Right forelimb (tissue), 1 donor: ENCODE data around the gene FBXL7.

Experiments
- DNase-seq: peaks from one replicate; pipeline ENCODE4 v3.0.0-alpha.2; 2018

FBXL7 gene

DNA sequence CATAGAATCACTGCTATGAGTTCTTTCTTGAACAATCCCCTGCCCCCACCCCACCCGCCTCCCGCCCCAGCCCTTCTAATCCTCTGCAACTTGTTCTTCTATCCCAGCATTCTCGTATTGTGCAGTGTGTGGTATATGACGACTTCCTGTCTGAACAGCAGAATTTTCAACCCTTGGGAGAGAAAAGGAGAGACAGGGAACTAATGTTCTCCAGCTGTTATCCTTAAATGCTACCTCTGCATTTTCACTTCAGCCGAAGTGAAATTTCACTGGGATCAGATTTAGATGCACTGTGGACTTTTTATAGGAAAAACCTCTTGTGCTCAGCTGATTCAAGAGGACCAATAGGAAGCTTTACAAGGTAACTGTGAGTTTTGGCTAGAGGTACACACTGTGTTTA lies 2.2 kb downstream of the FBXL7 start:
- peak; percentile 60 for DNase-seq

DNA sequence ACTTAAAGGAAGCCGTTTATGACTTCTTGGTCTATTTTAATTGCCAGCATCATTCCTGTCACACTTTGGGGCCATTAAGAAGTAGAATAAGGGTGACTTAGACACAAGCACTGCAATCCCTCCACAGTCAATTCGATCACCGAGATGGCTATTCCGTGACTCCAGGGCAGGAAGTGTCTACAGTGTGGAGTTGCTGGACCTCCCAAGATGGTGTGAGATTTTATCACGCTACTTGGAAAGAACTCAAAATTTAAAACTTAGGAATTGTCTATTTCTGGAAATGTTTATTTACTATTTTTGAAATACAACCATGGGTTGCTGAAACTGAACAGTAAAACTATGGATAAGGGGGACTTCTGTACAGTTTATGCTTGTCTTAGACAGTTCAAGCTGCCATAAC lies 6.2 kb downstream of the FBXL7 start:
- DNase-seq = no peak

DNA sequence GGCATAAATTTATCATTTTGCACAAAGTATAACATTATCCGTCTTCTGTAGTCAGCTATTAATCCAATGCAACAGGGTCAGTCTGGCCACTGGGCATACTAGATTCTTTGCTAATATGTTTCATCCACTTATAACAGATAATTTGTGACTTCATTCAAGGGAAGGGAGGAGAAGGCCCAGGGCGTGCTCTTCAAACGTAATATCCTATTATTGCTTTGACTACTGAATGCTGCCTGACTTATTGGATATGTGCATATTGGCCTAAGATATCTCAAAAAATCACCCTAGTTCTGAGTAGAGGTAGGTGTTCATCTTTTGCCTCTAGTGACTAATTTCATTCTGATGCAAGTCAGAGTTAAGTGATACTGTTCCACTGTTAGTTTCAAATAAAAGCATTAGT lies 6.9 kb downstream of the FBXL7 start:
- DNase-seq = no peak

DNA sequence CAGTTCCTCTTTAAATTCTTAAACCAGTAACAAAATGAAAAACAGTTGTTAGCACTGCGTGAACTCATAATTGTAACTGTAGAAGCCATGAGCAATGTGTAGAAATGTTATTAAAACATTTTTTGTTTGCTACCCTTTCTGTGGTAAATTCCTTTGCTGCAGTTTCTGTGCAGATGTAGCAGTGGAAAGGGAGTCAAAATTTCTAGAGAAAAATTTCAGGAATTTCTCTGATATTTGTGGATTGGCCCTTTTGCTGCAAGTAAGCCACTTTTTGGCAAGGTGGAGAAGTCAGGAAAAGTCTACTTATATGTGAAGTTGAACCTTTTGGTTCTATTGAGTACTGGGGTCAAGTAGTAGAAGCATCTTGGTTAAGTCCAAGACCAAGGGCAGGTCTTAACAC lies 10.1 kb downstream of the FBXL7 start:
- DNase-seq = no peak

DNA sequence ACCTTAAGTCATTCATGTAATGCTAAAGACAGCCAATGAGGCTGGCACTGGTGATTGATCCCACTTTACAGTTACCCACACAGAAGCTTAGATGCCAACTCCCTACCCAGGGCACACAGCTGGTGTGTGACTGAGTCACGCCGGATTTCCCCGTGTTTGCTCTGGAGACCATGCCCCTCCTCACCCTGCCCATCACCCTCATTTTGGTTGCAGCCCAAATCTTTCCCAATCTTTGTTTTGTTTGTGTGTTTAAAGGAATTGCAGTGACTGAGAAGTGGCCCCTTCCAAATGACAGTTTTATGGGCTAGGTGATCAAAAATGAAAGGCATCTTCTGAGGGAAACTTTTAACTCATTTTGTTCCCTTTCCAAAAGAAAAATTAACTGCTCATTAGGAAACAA lies 10.9 kb downstream of the FBXL7 start:
- DNase-seq = no peak

DNA sequence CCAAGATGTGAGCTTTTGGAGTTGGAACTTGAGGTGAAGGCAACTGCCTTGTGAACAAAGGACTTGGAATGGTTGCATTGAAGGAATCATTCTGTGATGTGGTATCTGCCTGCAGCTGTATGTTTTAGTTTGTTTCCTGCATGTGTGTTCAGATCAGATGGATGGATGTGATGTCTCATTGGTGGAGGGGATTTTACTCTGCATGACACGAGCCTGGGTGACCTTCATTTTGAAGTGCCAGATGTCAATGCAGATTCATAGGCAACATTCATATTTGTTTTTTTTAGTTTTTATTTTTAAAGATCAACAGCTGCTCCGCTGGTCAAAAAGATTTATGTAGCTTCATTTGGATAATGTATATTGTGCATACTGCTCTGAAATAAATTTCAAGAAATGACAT lies 13.5 kb downstream of the FBXL7 start:
- no peak for DNase-seq

DNA sequence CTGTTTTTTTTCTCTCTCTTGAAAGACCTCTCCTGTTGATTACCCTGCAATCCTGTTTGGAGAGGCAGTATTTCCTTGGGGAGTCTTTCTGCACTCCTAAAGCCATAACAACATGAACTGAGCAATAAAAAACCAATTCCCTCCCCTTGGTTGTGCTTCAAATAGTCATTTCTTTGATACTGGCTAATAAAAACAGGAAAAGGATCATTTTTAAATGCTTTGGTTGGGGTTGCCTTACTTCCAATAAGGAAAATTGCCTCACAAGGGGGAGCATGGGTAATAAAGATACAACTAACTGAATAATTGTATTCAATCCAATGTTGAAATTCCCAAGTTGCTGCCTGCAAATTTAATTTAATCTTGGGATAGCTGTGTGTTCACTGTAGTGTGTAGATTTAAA lies 13.9 kb downstream of the FBXL7 start:
- DNase-seq = no peak

DNA sequence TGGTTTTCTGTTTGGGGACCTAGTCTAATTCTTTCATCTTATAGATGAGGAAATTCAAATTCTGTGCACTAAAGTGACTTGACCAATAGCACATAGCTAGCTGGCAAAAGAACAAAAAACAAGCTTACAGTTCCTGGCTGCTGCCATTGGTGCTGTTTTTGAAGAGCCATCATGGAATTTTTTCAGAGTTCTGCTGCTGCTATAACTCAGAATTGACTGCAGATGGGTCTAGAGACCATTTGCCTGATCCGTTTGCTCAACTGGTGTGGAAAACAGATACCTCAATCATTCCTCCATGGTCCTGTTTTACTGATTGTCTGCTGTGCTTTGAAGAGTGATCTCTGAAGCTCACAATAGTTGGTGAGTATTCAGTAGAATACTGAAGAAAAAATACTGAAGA lies 15.2 kb downstream of the FBXL7 start:
- DNase-seq = no peak

DNA sequence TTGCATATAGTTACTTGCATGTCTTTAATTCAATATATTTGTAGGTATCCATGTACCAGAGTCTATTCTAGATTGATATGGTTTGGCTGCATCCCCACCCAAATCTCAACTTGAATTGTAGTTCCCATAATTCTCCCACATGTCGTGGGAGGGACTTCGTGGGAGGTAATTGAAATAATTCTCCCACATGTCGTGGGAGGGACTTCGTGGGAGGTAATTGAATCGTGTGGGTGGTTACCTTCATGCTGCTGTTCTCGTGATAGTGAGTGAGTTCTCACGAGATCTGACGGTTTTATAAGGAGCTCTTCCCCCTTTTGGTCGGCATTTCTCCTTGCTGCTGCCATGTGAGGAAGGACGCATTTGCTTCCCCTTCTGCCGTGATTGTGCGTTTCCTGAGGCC lies 16.5 kb downstream of the FBXL7 start:
- no peak for DNase-seq

DNA sequence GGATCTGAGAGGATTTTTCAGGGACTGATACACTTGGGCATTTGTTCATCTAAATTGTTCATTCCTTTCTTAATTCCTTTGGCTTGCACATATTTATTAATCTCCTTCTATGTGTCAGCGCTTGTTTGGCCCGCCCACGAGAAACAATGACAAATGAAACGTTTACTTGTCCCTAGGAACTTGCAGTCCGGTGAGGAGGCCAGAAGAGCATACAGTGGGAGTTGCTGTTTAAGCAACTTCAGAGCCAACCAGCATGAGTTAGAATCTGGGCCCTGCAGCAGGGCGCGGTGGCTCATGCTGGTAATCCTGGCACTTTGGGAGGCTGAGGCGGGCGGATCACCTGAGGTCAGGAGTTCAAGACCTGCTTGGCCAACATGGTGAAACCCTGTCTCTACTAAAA lies 18.8 kb downstream of the FBXL7 start:
- DNase-seq = no peak

DNA sequence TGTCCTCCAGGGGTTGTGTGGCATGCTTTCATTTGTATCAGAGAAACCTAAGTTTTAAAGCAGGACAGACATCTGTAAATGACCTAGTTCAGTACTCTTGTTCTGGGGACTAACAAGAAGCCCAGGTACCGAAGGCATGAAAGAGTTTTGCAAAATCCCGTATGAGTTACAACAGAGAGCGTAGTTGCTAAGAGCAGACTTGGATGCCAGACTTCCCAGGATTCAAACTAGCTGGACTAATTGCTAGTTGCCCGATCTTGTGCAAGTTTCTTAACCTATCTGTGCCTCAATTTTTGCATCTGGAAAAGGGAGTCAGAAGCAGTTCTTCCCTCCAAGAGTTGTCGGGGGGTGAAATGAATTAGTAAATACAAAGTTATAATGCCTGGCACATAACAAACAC lies 20.9 kb downstream of the FBXL7 start:
- DNase-seq = no peak

DNA sequence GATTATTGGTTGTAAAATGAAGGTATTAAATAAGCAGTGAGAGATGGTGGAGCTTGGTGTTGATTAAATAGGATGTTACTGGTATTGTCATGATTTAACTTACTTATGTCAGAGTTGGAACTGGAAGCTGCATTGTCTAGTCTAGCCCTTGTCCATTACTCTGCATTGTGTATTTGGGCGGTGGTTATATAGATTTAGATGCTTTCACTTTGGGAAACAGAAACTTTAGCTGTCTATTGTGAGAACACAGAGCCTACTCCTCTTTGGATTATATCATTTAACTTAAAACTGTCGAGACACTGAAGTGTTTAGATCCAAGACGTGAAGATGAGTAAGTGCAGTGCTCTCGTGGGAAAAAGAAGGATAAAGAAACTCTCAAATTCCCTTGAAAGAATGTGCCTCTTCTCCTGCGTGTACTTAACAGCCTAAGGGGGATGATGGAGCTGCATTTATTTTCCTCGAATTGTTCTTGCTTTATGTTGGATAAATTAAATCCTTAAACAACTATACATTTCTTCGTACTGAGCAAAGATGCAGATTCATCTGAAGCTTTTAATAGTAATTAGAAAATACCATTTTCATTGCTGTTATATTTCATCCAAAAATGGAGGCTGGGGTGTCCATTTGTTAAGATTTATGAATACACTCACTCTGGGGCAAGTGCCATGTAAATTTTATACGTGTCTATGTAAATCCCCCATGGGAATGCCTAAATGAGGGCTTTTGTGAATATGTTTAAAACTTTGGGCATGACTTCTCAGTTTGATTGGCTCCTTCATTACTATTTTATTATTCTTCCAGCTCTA lies 21.6 kb downstream of the FBXL7 start:
- DNase-seq = no peak

DNA sequence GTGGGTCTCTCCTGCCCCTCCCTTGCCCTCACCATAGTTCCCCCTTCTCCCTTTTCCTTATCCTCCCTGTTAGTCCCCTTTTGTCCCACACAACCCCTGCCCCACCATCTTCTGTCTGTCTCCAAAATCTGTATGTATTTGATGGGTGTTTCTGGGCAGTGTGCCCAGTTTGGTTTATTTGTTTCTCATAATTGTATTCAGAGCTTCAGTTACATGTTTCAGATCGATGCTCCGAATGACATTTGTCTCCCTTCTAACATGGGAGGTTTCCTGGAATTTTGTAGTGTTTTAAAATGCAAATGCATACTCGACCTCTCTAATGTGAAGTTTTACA lies 22.2 kb downstream of the FBXL7 start:
- DNase-seq = no peak

DNA sequence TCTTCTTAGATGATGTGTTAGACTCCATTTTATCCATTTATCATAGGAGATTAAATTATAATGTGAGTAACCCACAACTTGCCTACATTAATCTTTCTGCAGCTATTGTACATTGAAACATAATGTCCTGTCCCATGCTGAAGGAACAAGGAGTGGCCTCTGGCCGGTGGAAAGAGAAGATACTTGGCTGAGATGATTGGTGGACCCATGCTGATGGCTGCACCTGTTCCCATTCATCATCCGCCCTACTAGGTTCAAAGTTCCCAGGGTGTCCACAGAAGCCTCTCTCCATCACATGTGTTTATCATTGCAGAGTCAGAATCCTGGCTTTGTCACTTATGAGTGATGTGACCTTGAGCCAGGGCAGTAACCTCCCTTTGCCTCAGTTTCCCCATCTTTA lies 24.7 kb downstream of the FBXL7 start:
- DNase-seq = no peak

DNA sequence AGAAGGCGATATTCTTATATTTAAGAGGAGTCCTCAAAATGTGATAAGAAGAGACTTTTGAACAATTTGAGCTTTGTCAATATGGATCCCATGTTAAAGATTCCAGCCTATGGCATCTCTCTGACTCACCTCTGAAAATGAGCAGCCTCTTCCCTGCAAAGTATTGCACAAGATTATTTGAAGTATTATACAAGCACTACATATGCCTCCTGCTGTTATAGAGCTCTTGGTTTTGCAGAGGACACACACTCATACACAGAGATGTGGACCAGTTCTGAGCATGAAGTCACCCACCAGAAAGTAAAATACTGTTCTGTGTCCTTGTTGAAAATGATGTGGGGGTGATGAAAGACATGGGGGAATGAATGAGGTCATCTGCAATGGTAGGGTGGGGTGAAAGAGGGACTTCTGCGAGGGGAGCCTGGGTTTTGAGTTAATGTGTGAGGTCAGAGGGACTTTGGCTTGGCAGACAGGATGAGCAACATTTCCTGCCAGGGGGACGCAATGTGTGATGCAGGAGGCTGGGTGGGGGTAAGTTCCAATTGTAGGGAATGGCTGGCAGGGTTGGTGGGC lies 25.8 kb downstream of the FBXL7 start:
- no peak for DNase-seq

DNA sequence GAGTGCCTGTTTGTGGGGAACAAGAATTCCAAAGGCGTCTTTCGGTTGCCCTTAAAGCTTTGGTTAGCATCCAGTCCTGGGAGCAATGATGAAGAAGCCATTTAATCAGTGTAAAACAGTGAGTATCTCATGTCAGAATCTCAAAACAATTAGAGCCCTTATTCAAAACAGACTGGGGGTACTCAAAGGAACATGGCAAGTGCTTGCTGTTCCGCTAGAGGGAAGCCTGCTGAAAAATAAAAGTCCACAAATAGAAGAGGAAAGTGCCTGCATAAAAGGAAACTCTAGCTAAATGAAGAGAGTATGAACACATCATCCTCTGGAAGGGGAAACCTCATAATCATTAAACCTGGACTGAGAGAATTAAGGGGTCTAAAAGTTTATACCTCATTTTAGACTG lies 26.4 kb downstream of the FBXL7 start:
- DNase-seq = no peak

DNA sequence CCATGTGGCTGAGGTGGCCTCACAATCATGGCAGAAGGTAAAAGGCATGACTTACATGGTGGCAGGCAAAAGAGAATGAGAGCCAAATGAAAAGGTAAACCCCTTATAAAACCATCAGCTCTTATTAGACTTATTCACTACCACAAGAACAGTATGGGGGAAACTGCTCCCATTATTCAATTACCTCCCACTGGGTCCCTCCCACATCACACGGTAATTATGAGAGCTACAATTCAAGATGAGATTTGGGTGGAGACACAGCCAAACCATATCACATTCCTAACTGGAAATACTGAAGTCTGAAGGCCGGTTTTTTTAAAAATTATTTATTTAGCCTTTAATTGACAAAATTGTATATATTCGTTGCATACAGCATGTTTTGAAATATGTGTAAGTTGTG lies 28.5 kb downstream of the FBXL7 start:
- DNase-seq = no peak

DNA sequence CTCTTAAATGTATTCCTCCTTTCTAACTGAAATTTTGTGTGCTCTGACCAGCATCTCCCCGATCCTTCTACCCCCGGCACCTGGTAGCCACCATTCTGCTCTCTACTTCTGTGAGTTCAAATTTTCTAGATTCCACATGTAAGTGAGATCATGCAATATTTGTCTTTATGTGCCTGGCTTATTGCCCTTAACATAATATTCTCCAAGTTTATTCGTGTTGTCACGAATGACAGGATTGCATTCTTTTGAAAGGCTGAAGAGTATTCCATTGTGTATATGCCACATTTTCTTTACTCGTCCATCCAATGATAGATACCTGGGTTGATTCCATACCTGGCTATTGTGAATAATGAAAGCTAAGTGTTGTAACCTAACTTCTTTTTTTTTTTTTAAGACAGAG lies 29.0 kb downstream of the FBXL7 start:
- no peak for DNase-seq

DNA sequence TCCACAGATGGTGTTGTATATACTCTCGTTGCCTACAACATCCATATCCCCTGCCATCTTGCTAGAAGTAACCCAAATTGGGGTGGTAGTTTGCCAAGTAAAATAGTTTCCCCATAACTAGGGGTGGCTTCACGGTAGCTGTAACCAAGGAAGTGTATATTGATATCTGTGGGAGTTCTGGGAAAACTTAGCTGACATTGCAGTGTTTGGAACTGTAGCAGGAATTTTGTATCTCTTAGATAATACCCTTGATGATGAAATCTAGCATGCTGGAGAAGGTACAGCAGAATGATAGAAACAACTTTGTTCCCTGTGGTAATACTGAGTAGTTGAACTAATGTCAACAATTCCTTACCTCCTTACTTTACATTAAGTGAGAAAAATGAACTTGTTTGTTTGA lies 29.8 kb downstream of the FBXL7 start:
- DNase-seq = no peak

DNA sequence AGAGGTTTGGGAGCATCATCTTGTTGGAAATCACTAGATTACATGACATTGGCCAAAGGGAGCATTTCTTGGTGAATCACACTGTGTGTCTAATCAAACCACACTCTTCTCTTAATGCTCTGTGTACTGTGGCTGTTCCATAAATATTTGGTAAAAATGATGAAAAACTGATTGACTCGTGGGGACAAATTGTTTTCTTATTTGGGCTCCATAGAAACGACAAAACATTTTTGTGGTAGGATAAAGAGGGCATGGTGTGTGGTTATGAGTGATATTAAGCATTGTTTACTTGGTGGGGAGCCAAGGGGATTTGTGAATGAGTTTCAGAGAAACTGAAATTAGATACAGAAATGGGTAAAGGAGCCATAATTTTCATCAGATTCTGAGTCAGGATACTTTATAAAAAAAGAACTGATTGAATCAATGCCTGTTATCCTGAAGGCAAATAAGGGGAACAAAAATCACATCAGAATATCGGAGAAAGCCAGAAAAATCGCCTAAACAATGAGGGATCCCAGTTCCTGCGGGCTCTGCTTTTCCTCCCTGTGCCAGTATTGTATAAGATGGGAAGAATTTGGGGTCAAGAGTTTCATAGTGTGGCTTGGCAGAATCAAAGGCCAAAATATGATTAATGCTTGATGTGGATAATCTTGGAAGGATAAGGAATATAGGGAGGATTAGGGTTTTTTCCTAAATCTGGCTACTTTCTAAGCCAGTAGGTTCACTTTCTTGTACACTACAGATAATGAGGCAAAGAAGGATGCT lies 33.3 kb downstream of the FBXL7 start:
- DNase-seq = no peak

DNA sequence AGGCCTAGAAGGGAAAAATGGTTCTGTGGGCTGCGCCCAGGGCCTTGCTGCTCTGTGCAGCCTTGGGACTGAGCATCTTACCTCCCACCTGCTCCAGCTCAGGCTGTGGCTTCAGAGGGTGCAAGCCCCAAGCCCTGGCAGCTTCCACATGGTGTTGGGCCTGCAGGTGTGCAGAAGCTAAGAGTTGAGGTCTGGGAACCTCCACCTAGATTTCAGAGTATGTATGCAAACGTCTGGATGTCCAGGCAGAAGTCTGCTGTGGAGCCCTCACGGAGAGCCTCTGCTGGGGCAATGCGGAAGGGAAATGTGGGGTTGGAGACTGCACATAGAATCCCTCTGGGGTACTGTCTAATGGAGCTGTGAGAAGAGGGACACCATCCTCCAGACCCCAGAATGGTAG lies 36.0 kb downstream of the FBXL7 start:
- no peak for DNase-seq

DNA sequence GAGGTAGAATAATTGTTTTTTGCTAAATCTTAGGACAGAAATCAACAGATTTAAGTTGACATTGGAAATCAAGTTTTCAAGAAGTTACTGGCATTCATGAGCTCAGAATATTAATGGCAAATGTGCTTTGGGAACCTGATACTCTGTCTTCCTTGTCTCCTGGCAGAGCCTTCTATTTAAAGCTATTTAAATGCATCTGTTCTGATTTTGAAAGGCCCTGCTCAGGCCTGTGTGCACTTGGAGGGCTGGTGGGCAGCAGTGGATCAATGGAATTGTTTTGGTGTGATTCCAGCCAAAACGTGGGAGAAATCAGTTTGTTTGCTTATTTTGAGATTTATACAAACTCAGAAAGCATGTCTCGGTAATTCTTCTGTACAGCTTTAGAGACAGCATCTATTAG lies 38.5 kb downstream of the FBXL7 start:
- no peak for DNase-seq

DNA sequence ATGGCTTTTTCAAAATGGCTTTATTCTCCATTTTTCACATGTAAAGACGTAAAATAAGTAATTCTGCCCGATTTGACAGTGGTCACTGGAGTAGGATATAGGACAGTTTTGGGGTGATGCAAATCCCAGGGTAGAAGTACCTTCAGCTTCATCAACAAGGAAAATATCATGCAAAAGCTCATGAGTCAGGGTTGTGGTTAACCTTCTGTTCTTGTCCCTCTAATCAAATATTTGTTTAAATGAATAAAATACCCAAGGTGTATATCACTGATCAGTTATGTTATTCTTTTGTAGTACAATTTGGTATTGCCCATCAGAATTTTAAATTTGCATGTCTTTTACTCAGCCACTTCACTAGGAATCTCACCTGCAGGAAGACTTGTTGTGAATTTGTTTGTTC lies 40.0 kb downstream of the FBXL7 start:
- no peak for DNase-seq

DNA sequence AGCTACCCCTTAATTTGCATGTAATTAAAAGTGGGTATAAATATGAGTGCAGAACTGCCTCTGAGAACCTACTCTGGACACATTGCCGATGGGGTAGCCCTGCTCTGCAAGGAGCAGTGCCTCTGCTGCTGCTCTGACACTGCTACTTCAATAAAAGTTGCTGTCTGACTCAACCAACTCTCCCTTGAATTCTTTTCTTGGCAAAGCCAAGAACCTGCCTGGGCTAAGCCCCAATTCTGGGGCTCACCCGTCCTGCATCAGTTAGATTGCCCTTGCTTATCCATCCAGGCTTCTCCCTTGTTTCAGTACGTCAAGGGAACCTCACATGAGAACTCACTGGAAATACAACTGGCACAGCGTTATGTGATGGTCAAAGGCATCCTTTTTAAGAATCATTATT lies 44.1 kb downstream of the FBXL7 start:
- no peak for DNase-seq

DNA sequence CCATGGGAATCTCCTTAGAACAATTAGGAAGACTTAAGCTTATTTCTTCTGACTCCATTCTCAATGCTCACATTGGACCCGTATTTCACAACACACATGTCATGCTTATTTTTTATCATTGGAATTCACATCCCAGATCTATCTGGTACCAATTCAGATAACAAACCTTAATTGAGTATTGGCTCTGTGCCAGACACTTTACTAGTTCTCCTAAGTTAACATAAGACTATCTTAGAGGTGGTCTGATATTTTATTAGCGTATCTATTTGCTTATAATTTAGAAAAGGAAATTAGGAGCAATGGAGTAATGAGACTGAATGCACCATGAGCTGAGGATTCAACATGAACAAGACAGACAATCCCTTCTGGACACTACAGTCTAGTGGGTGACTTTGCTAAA lies 45.1 kb downstream of the FBXL7 start:
- no peak for DNase-seq
